Lung microvascular endothelial cell (primary cell): ENCODE results near the gene LCN1. TPM values are rescaled to one million over a fixed set of nuclear protein-coding genes. Genes with fewer than 3 reads are reported as not detected.
A peak's percentile ranks its signal among the peaks of the same experiment; 100 is the strongest.

Experiments
- DNase-seq, 2 donors: peaks; one replicate each; pipeline versions ENCODE4 v3.0.0 to v3.0.0-alpha.2; 2010; ENCODE audit warnings: low read depth in 2 of 2
- total RNA-seq: library from RNA; depleted of rRNA; stranded (reverse); fragments of >200 nt; gene quantifications from 2 replicates; pipeline ENCODE4 v1.2.1, GENCODE V29; 2014

The LCN1 gene
- total RNA-seq, 1 donor from 2014 or later, result not detected

DNA sequence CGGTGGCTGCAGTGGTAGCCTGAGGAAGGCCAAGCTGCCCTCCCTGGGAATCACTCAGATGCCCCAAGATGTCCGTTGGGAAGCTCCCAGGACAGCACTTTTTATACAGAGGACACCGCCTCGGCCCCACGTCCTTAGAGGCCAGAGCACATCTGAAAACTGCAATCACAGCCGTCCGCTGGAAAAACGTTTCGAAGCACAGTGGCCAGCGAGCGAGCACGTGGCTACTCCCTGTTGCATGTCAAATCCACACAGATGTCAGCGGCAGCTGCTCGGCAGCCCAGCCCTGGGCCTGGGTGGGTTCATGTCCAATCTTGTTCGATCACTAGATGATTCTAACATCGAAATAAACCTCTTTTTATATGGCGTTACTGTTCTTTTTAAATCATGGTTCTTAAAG, 32.7 kb upstream of the LCN1 start:
- no peak for DNase-seq

DNA sequence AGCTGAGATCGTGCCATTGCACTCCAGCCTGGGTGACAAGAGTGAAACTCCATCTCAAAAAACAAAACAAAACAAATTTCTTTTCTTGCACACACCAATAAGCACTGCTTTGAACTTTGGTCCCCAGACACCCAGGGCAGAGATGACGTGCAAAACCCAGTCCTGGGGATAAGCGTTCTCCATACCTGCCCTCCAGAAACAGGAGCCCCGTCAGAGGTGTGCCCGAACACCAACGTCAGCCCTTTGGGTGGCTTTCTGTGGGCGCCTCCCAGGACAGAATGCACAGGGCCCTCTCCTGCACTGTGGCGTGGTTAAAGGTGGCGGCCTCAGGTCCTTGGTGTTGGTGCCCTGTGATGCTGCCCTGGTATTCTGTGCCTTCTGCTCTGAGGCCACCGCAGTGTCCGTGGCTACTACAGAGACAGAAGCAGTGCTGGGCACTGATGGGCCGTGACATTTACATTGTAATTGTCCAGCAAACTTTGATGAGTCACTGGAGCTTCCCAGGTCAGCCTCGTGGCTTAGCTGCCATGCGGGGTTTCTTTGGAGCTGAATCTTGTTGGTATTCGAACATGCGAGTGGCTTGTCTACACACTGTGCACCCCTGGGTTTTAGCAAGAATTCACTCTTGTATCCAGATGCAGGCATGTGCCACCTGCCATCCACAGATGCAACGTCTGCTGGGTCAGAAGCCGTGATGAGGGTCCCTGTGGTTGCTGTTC, 31.9 kb upstream of the LCN1 start:
- no peak for DNase-seq

DNA sequence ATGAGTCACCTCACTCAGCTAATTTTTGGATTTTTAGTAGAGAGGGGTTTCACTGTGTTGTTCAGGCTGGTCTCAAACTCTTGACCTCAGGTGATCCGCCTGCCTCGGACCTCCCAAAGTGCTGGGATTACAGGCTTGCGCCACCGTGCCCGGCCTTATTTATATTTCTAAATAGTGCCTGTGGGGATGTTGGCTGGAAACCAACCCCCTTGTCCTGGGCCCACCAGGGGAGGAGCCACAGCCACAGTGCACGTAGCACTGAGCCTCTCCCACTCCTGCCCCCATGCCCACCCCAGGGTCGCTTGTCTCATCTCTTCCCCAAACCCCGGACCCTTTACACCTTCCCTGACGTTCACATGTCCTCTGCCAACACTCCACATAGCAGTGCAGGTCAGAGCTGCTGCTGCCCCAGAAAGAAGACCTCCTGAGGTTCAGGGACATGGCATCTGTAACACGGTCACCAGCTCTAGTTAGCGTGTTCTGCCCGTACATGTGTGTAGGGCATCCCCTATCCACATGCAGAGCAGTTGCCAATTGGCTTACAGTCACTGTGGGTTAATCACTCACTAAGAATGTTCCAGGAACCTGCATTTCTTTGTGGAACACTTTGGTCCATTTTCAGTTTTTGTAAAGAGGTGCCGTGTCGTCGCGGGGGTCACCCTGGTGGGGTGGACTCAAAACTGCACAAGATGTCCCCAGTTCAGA, 30.9 kb upstream of the LCN1 start:
- DNase-seq, result no peak

DNA sequence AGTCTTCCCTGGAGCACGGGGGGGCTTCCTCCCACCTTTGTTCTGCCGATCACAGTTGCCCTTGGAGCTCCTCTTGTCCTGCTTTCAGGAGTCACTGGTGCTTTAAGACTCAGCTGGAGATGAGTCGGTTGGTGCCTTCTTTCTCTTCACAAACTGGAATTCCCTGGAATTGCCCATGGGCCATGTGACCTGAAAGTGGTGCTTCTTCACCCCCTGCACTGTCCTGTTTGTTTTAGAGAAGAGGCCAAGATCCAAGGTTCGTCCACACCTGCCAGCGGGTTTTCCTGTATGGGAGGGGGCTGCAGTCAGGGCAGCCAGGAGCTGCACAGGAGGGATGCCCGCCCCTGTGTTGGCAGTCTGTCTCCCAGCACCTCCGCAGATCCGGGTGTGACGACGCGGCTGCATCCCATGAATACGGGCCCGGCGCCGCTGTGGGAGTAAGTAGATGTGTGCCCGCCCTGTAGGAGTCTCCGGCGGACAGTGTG, 30.2 kb upstream of the LCN1 start:
- no peak for DNase-seq

DNA sequence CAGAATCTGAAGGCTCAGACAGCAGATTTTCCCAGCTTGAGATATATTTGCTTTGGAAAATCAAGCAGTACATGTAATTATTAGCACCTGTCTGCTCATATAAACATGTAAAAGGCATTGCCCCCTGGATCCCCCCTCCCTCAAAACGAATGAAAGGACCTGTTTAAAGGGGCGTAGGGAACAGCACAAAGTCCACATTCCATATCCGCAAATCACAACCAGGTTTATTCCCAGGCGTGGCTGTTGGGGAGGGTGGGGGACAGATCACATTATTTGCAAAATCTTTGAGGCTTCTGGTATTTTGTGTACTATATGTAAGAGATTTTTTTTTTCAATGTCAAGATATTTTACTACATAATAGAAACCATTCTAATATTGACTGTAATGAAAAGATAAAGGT, 29.5 kb upstream of the LCN1 start:
- DNase-seq, result no peak

DNA sequence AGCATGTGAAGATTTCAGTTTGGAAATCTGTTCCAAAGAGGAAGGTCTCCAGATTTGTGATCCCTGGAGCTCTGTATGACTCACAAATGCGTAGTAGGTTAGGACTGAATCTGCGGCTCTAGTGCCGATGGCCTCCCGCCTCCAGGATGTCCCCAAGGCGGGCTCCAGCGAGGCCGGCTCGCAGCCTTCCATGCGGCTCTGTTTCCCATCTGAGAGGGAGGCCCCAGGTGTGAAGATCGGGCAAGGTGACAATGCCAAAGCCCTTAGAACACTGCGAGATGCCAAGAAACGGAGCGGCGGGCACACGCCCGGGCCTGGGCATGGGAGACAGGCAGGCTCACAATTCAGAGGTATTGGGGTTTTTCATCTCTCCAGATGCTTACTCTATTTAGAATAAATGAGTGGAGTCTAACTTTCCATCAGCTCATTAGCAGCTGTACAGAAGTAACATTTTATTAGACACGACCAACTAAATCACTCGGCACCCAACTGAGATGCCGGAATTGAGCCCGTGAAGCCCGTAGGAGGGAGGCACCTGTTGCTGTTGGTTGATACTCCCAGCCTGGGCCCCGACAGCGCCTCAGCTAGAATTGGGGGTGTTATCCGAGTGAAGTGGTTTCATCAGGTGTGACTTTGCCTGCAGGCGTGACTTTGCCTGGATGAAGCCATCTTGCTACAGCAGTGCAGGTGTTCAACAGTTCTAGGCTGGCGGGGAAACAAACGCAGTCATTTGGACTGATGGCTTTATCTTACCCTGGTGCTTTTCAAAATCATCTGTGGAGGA, 28.2 kb upstream of the LCN1 start:
- no peak for DNase-seq

DNA sequence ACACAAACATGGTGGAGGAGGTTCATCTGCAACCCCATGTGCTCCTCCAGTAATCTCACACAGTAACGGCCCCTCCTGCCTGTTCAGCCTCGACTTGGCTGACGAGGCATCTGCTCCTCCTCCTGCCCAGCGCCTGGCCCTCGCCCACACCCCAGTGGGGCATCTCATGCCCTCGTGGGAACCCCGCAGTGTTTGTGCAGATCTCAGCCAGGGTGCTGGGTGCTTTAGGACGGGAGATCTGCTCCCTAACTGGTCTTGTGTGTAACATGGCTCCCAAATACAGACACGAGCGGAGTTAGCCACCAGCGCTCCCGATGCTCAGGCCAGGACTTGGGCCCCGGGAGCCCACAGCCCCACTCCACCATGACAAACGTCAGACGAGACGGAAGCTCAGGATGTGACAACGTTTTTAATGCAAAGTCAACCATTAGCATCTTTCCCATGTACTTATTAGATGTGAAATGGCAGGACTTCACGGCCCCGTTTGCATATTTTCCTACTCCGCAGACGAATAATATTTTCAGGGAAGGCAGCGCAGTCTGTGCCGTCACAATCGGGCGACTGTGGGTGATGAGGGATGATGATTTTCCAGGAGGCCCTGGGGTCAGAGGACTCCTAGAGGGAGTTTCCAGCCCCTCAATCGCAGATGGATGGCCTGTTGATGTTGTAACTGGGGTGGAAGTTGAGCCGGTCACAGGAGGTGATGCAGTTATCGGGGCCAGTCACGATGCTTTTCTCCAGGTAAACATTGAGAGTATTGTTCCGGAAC, 26.3 kb upstream of the LCN1 start:
- no peak for DNase-seq

DNA sequence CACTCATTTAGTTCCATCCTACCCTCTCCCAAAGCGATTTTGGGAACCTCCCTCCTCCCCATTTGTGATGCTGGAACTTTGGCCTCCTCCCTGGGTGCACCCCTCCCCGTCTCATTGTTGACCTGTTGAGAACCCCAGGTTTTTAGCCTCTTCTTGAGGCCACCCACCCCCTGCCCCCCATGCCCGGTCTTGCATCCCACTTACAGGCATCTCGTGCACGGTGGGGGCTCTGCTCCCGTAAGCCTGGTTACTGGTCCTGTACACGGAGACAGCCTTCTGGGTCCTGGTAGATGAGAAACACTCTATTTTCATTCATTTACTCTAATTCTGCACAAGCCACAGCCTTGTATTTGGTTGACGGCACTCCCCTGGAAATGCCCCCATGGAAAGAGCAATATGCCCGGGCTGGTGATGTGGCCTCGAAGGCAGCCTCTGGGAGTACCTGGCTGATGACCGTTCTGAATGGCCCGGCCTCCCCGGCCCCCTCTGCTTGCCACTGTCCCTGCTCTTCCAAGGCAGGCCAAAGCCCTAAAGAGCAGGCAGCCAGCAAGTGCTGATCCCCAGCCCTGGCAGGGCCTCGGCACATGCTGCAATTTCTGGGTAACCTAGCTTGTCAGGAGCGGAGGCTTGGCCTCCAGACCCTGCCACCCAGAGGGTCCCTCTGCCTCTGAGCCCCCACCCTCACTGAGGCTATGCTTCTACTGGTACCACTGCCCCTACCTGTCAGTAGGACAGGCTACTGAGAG, 22.7 kb upstream of the LCN1 start:
- no peak for DNase-seq

DNA sequence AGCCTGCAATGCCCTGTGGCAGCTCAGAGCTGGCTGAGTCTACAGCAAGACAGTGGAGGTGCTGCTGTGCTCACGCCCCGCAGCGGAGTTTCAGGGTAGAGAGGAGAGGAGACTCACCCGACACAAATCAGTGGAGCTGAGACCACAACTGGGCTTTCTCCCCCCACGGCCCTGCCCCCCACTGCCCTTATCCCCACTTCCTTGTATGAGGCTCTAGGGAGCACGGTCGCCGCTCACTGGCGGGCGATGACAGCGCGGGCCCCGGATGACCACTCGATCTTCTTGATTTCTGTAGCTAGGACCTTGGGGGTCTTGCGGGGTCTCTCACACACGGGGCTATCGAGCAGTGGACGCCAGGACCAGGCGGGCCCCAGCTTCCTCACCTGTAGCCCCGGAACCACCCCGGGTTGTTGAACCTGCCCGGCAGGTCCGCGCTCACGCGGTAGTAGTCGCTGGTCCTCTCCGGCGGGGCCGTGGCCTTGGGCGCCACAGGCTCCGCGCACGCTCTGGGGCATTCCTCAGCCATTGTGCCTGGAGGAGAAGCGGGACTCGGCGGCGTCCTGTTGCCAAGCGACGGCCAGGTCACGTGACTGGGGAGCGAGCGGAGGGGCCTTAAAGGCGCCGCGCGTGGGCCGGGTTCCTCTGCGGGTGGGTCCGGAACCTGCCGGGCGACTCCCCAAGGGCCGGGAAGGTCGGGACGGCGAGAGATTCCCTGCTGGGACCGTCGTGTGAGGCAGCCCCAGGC, 21.7 kb upstream of the LCN1 start:
- peak; percentile 90 to 92 for DNase-seq

DNA sequence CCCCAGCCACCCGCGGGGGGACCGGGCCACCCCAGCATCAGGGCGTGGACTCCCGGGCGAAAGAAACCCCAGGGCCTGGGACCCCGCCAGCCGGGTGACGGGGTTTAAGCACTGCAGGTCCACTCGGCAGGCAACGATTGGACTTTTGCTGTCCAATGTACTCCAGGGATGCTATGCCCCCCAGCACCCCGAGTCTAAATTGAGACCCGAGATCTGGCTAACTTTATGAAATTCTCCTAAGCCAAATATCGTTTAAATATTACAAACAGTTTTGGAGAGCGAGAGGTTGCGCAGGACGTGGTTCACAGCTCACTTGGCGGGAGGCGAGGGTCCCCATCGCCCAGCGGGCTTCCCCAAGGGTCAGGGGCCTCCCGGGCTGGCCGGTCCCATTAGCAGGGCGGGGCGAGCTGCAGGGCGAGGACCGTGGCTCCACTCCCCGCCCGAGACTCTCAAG, 21.1 kb upstream of the LCN1 start:
- DNase-seq, result peak in 1 of 2 donors; percentile 48

DNA sequence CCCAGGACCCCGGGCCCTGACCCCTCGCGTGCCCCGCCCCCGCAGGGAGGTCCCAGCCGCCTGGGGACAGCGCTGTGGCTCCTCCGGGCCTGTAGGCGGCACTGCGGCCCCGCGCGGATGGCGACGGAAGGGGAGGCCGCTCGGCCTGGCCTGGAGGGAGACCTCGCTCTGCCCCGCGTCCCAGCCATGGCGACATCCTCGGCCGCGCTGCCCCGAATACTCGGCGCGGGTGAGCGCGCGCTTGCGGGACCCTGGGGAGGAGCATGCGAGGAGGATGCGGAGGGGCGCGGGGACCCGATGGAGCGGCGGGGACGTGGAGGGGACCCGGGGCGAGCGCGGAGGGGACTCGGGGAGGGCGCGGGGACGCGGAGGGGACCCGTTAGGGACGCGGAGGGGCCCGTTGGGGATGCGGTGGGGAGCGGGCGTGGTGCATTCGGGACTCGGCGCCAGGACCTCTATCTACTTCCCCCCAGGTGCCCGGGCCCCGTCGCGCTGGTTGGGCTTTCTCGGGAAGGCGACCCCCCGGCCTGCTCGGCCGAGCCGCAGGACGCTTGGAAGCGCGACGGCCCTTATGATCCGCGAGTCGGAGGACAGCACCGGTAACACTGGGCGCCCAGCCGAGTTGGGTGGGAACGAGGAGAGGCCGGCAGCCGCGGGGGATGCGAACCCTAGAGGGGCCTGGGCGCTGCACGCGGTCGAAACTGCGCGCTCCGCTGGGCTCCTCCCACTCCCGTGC, 20.5 kb upstream of the LCN1 start, which contains the start of gene MRPS2:
Gene MRPS2, plus strand, starts transcription at position 158 of the 736 bp plus-strand sequence. Its CDS starts 29 bp downstream, at position 187.
- DNase-seq, result peak; percentile 90 to 94

DNA sequence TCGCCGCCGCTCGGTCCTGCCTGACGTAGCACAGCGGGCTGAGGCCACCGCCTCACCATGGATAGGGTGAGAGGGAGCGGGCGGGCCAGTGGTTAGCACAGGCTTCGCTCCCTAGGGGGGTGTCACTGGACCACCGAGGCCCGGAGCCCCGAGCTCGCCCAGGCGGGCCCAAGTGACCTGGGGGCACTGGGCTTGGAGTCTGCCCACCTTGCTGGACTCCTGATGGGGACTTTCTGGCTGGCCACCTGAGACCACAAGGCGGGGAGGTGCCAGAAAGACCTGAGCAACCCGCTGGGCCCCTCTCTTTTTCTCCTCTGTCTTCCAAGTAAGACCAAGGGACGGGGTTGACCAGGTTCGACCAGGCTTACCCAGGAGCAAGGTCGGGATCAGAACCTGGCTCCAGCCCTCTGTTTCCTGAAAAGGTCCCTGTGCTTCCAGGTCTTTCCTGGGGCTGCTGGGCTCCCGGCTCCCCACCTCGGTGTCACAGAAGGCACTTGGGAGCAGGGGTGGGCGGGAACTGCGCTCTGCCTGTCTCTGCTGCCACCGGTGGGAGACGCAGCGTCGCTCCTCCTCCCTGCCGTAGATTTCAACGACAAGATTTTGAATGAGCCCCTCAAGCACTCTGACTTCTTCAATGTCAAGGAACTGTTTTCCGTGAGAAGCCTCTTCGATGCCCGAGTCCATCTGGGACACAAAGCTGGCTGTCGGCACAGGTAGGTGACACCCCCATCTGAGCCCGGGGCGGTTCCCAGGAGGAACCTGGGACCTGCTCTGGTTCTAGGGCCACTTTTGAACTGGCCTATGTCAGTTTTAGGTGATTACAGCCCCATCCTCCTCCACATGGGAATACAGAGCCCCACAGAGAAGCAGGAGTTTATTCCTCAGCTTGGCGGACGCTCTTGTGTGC, 19.7 kb upstream of the LCN1 start:
- peak; percentile 77 to 81 for DNase-seq

DNA sequence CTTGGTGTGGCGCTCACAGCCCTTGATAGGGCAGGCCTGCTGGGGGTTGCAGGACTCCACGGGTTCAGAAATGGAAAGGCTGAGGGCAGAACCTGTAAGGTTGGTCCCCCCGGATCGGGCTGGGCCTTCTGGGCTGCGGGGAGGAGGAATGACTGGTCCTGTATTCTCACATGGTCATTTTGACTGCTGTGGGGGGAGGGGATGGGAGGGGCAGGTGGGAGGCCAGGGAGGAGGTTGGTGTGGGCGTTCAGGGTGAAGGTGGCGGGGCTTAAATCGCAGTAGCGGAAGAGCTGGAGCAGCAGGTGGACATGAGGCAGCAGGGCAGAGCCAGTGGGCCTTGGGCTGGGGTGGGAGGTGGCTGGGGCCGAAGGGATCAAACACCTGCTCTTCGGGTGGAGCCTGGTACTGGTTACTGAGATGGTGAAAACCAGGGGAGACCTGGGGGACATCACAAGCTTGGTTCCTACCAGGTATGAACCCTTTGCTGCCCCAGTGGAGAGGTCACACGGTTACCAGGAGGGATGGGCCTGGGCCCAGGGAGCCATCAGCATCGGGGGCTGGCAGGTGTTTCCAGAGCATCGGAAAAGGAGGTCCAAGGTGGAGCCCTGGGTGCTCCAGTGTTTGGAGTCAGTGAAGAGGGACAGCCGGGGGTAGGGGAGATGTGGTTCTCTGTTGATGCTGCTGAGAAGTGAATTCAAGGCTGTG, 18.9 kb upstream of the LCN1 start:
- no peak for DNase-seq

DNA sequence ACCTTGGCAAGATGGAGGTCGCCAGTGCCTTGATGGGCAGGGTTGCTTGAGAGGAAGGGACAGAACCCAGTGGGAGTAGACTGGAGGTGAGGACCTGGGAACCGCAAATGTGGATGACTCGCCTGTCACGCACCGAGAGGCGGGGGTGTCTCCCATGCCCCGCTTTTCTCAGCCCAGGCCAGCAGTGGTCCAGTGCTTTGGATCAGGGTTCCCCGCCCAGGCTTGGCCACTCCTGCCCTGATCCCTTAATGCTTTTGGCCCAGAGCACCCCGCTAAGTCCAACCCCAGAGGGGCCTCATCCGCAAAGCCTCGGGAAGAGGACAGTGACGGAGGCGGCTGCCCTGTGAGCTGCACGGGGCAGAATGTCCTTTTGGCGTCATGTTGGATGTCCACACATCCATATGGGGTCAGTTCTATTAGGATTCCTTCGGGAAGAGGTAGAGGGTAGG, 18.3 kb upstream of the LCN1 start:
- DNase-seq, result no peak

DNA sequence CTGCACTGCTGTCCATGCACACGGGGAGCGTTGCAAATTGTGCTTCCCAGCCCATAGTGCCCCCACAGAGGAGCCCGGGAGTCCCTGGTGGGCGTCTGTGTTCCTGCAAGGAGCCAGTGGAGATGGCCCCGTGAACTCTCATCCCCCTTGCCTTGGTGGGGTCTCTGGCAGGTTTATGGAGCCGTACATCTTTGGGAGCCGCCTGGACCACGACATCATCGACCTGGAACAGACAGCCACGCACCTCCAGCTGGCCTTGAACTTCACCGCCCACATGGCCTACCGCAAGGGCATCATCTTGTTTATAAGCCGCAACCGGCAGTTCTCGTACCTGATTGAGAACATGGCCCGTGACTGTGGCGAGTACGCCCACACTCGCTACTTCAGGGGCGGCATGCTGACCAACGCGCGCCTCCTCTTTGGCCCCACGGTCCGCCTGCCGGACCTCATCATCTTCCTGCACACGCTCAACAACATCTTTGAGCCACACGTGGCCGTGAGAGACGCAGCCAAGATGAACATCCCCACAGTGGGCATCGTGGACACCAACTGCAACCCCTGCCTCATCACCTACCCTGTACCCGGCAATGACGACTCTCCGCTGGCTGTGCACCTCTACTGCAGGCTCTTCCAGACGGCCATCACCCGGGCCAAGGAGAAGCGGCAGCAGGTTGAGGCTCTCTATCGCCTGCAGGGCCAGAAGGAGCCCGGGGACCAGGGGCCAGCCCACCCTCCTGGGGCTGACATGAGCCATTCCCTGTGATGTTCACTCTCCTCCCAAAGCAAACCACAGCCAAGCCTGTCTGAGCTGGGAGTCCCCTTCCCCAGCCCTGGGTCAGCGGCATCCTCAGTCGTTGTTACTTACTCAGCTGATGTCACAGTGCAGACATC, 17.6 kb upstream of the LCN1 start:
- no peak for DNase-seq
